Endothelial cell of umbilical vein (primary cell): ENCODE data around the gene BPIFA1.

Experiments used
- EZH2 ChIP-seq: IDR thresholded peaks from 2 replicates; pipeline ENCODE4 v1.6.1; 2012; ENCODE audit warnings: borderline replicate concordance, low read depth, mild to moderate bottlenecking, moderate library complexity, low read length, inconsistent platforms; ENCODE audit not compliant: severe bottlenecking
- FOS ChIP-seq: IDR thresholded peaks from 2 replicates; pipeline ENCODE4 v1.6.1; 2011; ENCODE audit warnings: mild to moderate bottlenecking, low read length, moderate library complexity, borderline replicate concordance; ENCODE audit not compliant: insufficient read depth
- GATA2 ChIP-seq: IDR thresholded peaks from 2 replicates; pipeline ENCODE4 v1.7.0; 2011; ENCODE audit warnings: low read depth, mild to moderate bottlenecking, moderate library complexity, mixed read lengths, low read length; ENCODE audit not compliant: insufficient read length, insufficient read depth
- JUN ChIP-seq: IDR thresholded peaks from 2 replicates; pipeline ENCODE4 v1.6.1; 2011; ENCODE audit warnings: borderline replicate concordance, low read depth; ENCODE audit not compliant: insufficient read length, insufficient read depth
- MYC ChIP-seq: IDR thresholded peaks from one replicate; pipeline ENCODE4 v1.6.1; 2011; ENCODE audit warnings: mild to moderate bottlenecking, low read depth, low read length
- POLR2A ChIP-seq: IDR thresholded peaks from 2 replicates; pipeline ENCODE4 v1.6.1; 2012; ENCODE audit warnings: low read depth, mild to moderate bottlenecking, control low read depth, low read length
- POLR2AphosphoS5 ChIP-seq: IDR thresholded peaks from 2 replicates; pipeline ENCODE4 v1.6.1; 2012; ENCODE audit warnings: low read depth, mild to moderate bottlenecking, control low read depth, low read length, moderate library complexity; ENCODE audit not compliant: insufficient read depth
- TF ChIP-seq, protein P1 (sequence below), 2 donors: IDR thresholded peaks; 1 replicate in 1 of 2; 2 replicates in 1 of 2; pipeline ENCODE4 v1.5.1; 2011; ENCODE audit warnings: low read length in 2 of 2, mild to moderate bottlenecking in 2 of 2, moderate library complexity in 2 of 2, control low read depth in 1 of 2, inconsistent platforms in 1 of 2, low read depth in 1 of 2; ENCODE audit not compliant: insufficient read depth in 1 of 2; ENCODE audit errors: extremely low read depth in 1 of 2
- TF ChIP-seq, protein P2 (sequence below): IDR thresholded peaks from 2 replicates; pipeline ENCODE4 v1.6.1; 2011; ENCODE audit not compliant: insufficient read depth, insufficient read length

DNA sequence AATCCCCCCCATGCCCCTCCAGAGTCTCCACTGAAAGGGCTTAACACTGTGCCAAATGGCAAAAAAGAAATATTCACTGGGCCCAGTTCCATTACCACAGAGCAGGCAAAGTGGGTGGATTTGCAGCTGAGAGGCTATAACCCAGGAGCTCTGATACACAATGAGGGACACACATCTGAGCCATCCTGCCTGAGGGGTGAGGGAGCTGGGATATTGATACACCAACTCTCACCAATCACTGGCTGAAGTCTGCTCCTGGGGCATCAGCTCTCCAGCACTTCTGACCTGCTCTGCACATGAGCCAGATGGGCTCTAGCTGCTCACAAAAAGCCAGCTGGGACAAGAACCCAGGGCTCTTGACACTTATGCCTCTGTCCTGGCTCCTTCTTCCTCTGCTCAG, 52.1 kb downstream of the BPIFA1 start:
- TF ChIP-seq POLR2A (no peak), POLR2AphosphoS5 (no peak), EZH2 (no peak), GATA2 (no peak), MYC (no peak), JUN (no peak), FOS (no peak)
- TF ChIP-seq, protein P1, sequence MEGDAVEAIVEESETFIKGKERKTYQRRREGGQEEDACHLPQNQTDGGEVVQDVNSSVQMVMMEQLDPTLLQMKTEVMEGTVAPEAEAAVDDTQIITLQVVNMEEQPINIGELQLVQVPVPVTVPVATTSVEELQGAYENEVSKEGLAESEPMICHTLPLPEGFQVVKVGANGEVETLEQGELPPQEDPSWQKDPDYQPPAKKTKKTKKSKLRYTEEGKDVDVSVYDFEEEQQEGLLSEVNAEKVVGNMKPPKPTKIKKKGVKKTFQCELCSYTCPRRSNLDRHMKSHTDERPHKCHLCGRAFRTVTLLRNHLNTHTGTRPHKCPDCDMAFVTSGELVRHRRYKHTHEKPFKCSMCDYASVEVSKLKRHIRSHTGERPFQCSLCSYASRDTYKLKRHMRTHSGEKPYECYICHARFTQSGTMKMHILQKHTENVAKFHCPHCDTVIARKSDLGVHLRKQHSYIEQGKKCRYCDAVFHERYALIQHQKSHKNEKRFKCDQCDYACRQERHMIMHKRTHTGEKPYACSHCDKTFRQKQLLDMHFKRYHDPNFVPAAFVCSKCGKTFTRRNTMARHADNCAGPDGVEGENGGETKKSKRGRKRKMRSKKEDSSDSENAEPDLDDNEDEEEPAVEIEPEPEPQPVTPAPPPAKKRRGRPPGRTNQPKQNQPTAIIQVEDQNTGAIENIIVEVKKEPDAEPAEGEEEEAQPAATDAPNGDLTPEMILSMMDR (IDR thresholded peaks at IDR 0.05; ENCODE audit: extremely low read depth in 1 of 2, insufficient read depth in 1 of 2, low read depth in 1 of 2, low read length in 2 of 2): no peak
- TF ChIP-seq, protein P2, sequence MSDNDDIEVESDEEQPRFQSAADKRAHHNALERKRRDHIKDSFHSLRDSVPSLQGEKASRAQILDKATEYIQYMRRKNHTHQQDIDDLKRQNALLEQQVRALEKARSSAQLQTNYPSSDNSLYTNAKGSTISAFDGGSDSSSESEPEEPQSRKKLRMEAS: no peak
